HEK293 (cell line): ENCODE results near the gene PARD3B.
A peak's percentile ranks its signal among the peaks of the same experiment; 100 is the strongest.

Experiments
- CTCF ChIA-PET: fragments of 350-600 bp; formaldehyde crosslinking; extraction: SDS; loops from one replicate; lab custom pipeline; 2021; ENCODE audit warnings: antibody characterized with exemption; lab: Yijun Ruan, JAX
- POLR2A ChIA-PET: fragments of 300-600 bp; formaldehyde crosslinking; extraction: SDS; loops from one replicate; lab custom pipeline; 2020; ENCODE audit warnings: antibody characterized with exemption, inconsistent platforms; lab: Yijun Ruan, JAX
- H3K27ac ChIP-seq: fragments of 200-500 bp; sonication (Bioruptor generic); 2 replicates; pipeline ENCODE4 v1.5.1; 2014; ENCODE audit warnings: low read depth, low read length, control low read depth, inconsistent platforms; ENCODE audit errors: extremely low read depth
- H3K36me3 ChIP-seq, 2 experiments: fragments of 200-500 bp in 1 of 2; sonication (Bioruptor generic) in 1 of 2; 1 replicate in 1 of 2; 2 replicates in 1 of 2; pipeline ENCODE4 v1.5.1; 2014 to 2017; ENCODE audit warnings: inconsistent platforms in 2 of 2, low read length in 2 of 2; ENCODE audit not compliant: control insufficient read depth in 2 of 2, insufficient read depth in 1 of 2
- H3K4me1 ChIP-seq: fragments of 200-500 bp; sonication (Bioruptor generic); 2 replicates; pipeline ENCODE4 v1.5.1; 2014; ENCODE audit warnings: mild to moderate bottlenecking, low read length, inconsistent platforms; ENCODE audit not compliant: control insufficient read depth, insufficient read depth
- H3K4me3 ChIP-seq: 2 replicates; pipeline ENCODE4 v1.5.1; 2011; ENCODE audit warnings: low read depth, mild to moderate bottlenecking, control low read depth, low read length, moderate library complexity
- H3K9me3 ChIP-seq: fragments of 200-500 bp; sonication (Bioruptor generic); 2 replicates; pipeline ENCODE4 v1.5.1; 2014; ENCODE audit warnings: low read depth, low read length, inconsistent platforms; ENCODE audit not compliant: control insufficient read depth, insufficient read depth
- BCL11B ChIP-seq: fragments of 450-650 bp; formaldehyde crosslinking; IDR thresholded peaks from 2 replicates; pipeline ENCODE4 v1.5.1; 2016; ENCODE audit warnings: low read depth, missing biosample characterization, missing genetic modification characterization
- BCL6B ChIP-seq: fragments of 450-650 bp; formaldehyde crosslinking; IDR thresholded peaks from 2 replicates; pipeline ENCODE4 v1.5.1; 2017; ENCODE audit warnings: missing biosample characterization, missing genetic modification characterization
- GLI2 ChIP-seq: fragments of 450-650 bp; formaldehyde crosslinking; IDR thresholded peaks from 2 replicates; pipeline ENCODE4; 2017; ENCODE audit warnings: missing biosample characterization, missing genetic modification characterization, low read depth, borderline replicate concordance
- MZF1 ChIP-seq: fragments of 450-650 bp; formaldehyde crosslinking; IDR thresholded peaks from 2 replicates; pipeline ENCODE4 v1.5.1; 2017; ENCODE audit warnings: missing biosample characterization, missing genetic modification characterization, borderline replicate concordance
- OSR2 ChIP-seq: fragments of 450-650 bp; formaldehyde crosslinking; IDR thresholded peaks from 2 replicates; pipeline ENCODE4 v1.5.1; 2016; ENCODE audit warnings: missing biosample characterization, missing genetic modification characterization
- OVOL3 ChIP-seq: fragments of 450-650 bp; formaldehyde crosslinking; IDR thresholded peaks from 2 replicates; pipeline ENCODE4 v1.5.1; 2016; ENCODE audit warnings: missing biosample characterization, missing genetic modification characterization
- PRDM2 ChIP-seq: fragments of 450-650 bp; formaldehyde crosslinking; IDR thresholded peaks from 2 replicates; pipeline ENCODE4 v1.5.1; 2016; ENCODE audit warnings: missing biosample characterization, missing genetic modification characterization, borderline replicate concordance
- SP2 ChIP-seq: fragments of 450-650 bp; formaldehyde crosslinking; IDR thresholded peaks from 2 replicates; pipeline ENCODE4 v1.5.1; 2016; ENCODE audit warnings: missing biosample characterization, missing genetic modification characterization
- TCF7L2 ChIP-seq: IDR thresholded peaks from 2 replicates; pipeline ENCODE4 v1.6.1; 2011; ENCODE audit warnings: low read depth, mild to moderate bottlenecking, inconsistent platforms, low read length, moderate library complexity, borderline replicate concordance
- TRIM28 ChIP-seq: IDR thresholded peaks from 2 replicates; pipeline ENCODE4 v1.6.1; 2011; ENCODE audit warnings: low read length, control low read depth, borderline replicate concordance
- YY1 ChIP-seq: fragments of 450-650 bp; formaldehyde crosslinking; IDR thresholded peaks from 2 replicates; pipeline ENCODE4 v1.5.1; 2018; ENCODE audit warnings: missing biosample characterization, missing genetic modification characterization
- YY2 ChIP-seq: fragments of 450-650 bp; formaldehyde crosslinking; IDR thresholded peaks from 2 replicates; pipeline ENCODE4 v1.5.1; 2016; ENCODE audit warnings: missing biosample characterization, missing genetic modification characterization
- ZBTB17 ChIP-seq: fragments of 450-650 bp; formaldehyde crosslinking; IDR thresholded peaks from 2 replicates; pipeline ENCODE4 v1.5.1; 2016; ENCODE audit warnings: missing biosample characterization, missing genetic modification characterization
- ZBTB8A ChIP-seq: fragments of 450-650 bp; formaldehyde crosslinking; IDR thresholded peaks from 2 replicates; pipeline ENCODE4 v1.5.1; 2016; ENCODE audit warnings: missing biosample characterization, missing genetic modification characterization
- ZFP69B ChIP-seq: fragments of 450-650 bp; formaldehyde crosslinking; IDR thresholded peaks from 2 replicates; pipeline ENCODE4 v1.5.1; 2016; ENCODE audit warnings: missing biosample characterization, missing genetic modification characterization
- ZNF121 ChIP-seq: fragments of 450-650 bp; formaldehyde crosslinking; IDR thresholded peaks from 2 replicates; pipeline ENCODE4 v1.5.1; 2016; ENCODE audit warnings: missing biosample characterization, missing genetic modification characterization
- ZNF133 ChIP-seq: fragments of 450-650 bp; formaldehyde crosslinking; IDR thresholded peaks from 2 replicates; pipeline ENCODE4 v1.5.1; 2016; ENCODE audit warnings: missing biosample characterization, missing genetic modification characterization
- ZNF148 ChIP-seq: fragments of 450-650 bp; formaldehyde crosslinking; IDR thresholded peaks from 2 replicates; pipeline ENCODE4 v1.5.0; 2017; ENCODE audit warnings: missing biosample characterization, missing genetic modification characterization, borderline replicate concordance
- ZNF214 ChIP-seq: fragments of 450-650 bp; formaldehyde crosslinking; IDR thresholded peaks from 2 replicates; pipeline ENCODE4 v1.5.1; 2017; ENCODE audit warnings: missing biosample characterization, mild to moderate bottlenecking, missing genetic modification characterization, borderline replicate concordance
- ZNF221 ChIP-seq: fragments of 450-650 bp; formaldehyde crosslinking; IDR thresholded peaks from 2 replicates; pipeline ENCODE4 v1.5.1; 2017; ENCODE audit warnings: missing biosample characterization, missing genetic modification characterization, borderline replicate concordance
- ZNF341 ChIP-seq: fragments of 450-650 bp; formaldehyde crosslinking; IDR thresholded peaks from 2 replicates; pipeline ENCODE4; 2016; ENCODE audit warnings: low read depth, missing biosample characterization, missing genetic modification characterization
- ZNF37A ChIP-seq: fragments of 450-650 bp; IDR thresholded peaks from 2 replicates; pipeline ENCODE4 v1.5.1; 2018; ENCODE audit warnings: missing biosample characterization, missing genetic modification characterization
- ZNF433 ChIP-seq: fragments of 450-650 bp; formaldehyde crosslinking; IDR thresholded peaks from 2 replicates; pipeline ENCODE4 v1.5.1; 2016; ENCODE audit warnings: missing biosample characterization, missing genetic modification characterization, low read depth
- ZNF510 ChIP-seq: fragments of 450-650 bp; formaldehyde crosslinking; IDR thresholded peaks from 2 replicates; pipeline ENCODE4 v1.5.1; 2018; ENCODE audit warnings: mild to moderate bottlenecking, missing genetic modification characterization, missing biosample characterization; ENCODE audit not compliant: insufficient replicate concordance
- ZNF610 ChIP-seq: fragments of 450-650 bp; formaldehyde crosslinking; IDR thresholded peaks from 2 replicates; pipeline ENCODE4 v1.5.1; 2016; ENCODE audit warnings: missing biosample characterization, missing genetic modification characterization, borderline replicate concordance
- ZNF830 ChIP-seq: fragments of 450-650 bp; IDR thresholded peaks from 2 replicates; pipeline ENCODE4 v1.5.0; 2018; ENCODE audit warnings: missing biosample characterization, missing genetic modification characterization, low read depth, mild to moderate bottlenecking, moderate library complexity

PARD3B gene

GRCh38 chr2:205188239-205189138, 643.2 kb downstream of the PARD3B start (continued):
- TF ChIP-seq ZNF37A (tag by site-specific recombination) (no peak), ZNF148 (no peak), ZNF121 (tag by site-specific recombination) (peak; percentile 59; the same call in 1 of the 2 replicates), GLI2 (tag by site-specific recombination) (no peak), ZBTB8A (tag by site-specific recombination) (peak; percentile 71; the same call in 1 of the 2 replicates), TRIM28 (no peak), ZNF341 (tag by site-specific recombination) (0 out of 2 replicates have a peak, but pooled peaks have one; percentile 23), PRDM2 (no peak), ZNF133 (tag by site-specific recombination) (no peak), ZBTB17 (no peak; the same call in 1 of the 2 replicates), YY2 (tag by site-specific recombination) (0 out of 2 replicates have a peak, but pooled peaks have one; percentile 44), ZNF610 (no peak)
- TF ChIP-seq, all 188 proteins: peak for 7

- TF ChIP-seq ZNF433 (tag by site-specific recombination) (no peak), OVOL3 (tag by site-specific recombination) (no peak), ZNF830 (tag by site-specific recombination) (no peak), MZF1 (tag by site-specific recombination) (no peak), BCL11B (tag by site-specific recombination) (no peak), ZNF214 (tag by site-specific recombination) (no peak), TCF7L2 (no peak), SP2 (tag by site-specific recombination) (no peak), YY1 (tag by site-specific recombination) (no peak), ZFP69B (no peak), BCL6B (tag by site-specific recombination) (no peak), OSR2 (tag by site-specific recombination) (no peak), ZNF510 (tag by site-specific recombination) (no peak), ZNF221 (tag by site-specific recombination) (no peak)
- no peaks in the 10 kb centered on the region; the same call in 1 of the 2 replicates for H3K4me1 ChIP-seq
- H3K27ac ChIP-seq, result no peak overlapping the region
- no peaks in the 10 kb centered on the region for H3K36me3 ChIP-seq
- ChIA-PET CTCF (no interaction called here), POLR2A (no interaction called here)
- no peaks in the 10 kb centered on the region for H3K9me3 ChIP-seq
- H3K4me3 ChIP-seq, result no peak overlapping the region
Observed at GRCh38 chr2:205189301-205189700, 644.0 kb downstream of the PARD3B start.
